Gastroesophageal sphincter (tissue), 4 donors: ENCODE data around the gene NIF3L1. TPM values are rescaled to one million over a fixed set of nuclear protein-coding genes. Genes with fewer than 3 reads are reported as not detected.

Source experiments
- ATAC-seq: fragments of 150-250 bp; one replicate; pipeline ENCODE4 v1.9.1; 2016; ENCODE audit warnings: mild to moderate bottlenecking, moderate library complexity
- H3K27ac ChIP-seq, 4 donors: fragments of 200-600 bp; sonication (generic) in 3 of 4; 1 replicate in 3 of 4; 2 replicates in 1 of 4; pipeline ENCODE4 v1.5.1; 2016 to 2019
- H3K27me3 ChIP-seq: fragments of 200-600 bp; sonication (generic); one replicate; pipeline ENCODE4 v1.5.1; 2019
- H3K36me3 ChIP-seq, 2 donors: fragments of 200-600 bp; sonication (generic); one replicate each; pipeline ENCODE4 v1.5.1; 2019; ENCODE audit warnings: control low read depth in 1 of 2
- H3K4me1 ChIP-seq, 3 donors: fragments of 200-600 bp; sonication (generic); 1 replicate in 2 of 3; 2 replicates in 1 of 3; pipeline ENCODE4 v1.5.1; 2016 to 2019; ENCODE audit warnings: control low read depth in 2 of 3
- H3K4me3 ChIP-seq, 2 donors: fragments of 200-600 bp; sonication (generic); one replicate each; pipeline ENCODE4 v1.5.1; 2019; ENCODE audit warnings: mild to moderate bottlenecking in 1 of 2, moderate library complexity in 1 of 2
- H3K9me3 ChIP-seq, 3 donors: fragments of 200-600 bp; sonication (generic); one replicate each; pipeline ENCODE4 v1.5.1; 2017 to 2019; ENCODE audit warnings: control low read depth in 2 of 3
- CTCF ChIP-seq, 4 experiments: fragments of 200-600 bp in 2 of 4; fragments of 450-650 bp in 2 of 4; sonication (generic) in 1 of 4; IDR thresholded peaks; one replicate each; pipeline ENCODE4 v1.5.1; 2017 to 2019; ENCODE audit warnings: antibody characterized with exemption in 4 of 4, mild to moderate bottlenecking in 2 of 4, moderate library complexity in 2 of 4
- EP300 ChIP-seq: sonication (generic); formaldehyde crosslinking; IDR thresholded peaks from one replicate; pipeline ENCODE4 v1.6.1; 2017; ENCODE audit warnings: antibody characterized with exemption, mild to moderate bottlenecking
- POLR2A ChIP-seq, 2 donors: fragments of 450-650 bp; IDR thresholded peaks; one replicate each; pipeline ENCODE4 v1.6.1; 2017; ENCODE audit warnings: antibody characterized with exemption in 2 of 2, mild to moderate bottlenecking in 2 of 2, moderate library complexity in 1 of 2
- POLR2AphosphoS5 ChIP-seq: sonication (generic); formaldehyde crosslinking; IDR thresholded peaks from one replicate; pipeline ENCODE4 v1.6.1; 2017; ENCODE audit warnings: antibody characterized with exemption
- WGBS, 2 donors: methylation state at CpG; one replicate each; pipeline ENCODE4 v1.1.5; 2018; ENCODE audit warnings: low coverage in 1 of 2; 5-methylcytosine and 5-hydroxymethylcytosine counted together
- total RNA-seq, 4 donors: library from RNA; depleted of rRNA; stranded (reverse); fragments of >200 nt; gene quantifications; one replicate each; pipeline ENCODE4 v1.1.0, GENCODE V29; 2016

NIF3L1 gene
- total RNA-seq, 4 donors from 2014 or later, result 13.9 to 21.3 (median 15.0) TPM

- no peak for TF ChIP-seq CTCF (IDR thresholded peaks at IDR 0.05)
- no peak for TF ChIP-seq POLR2A (IDR thresholded peaks at IDR 0.05)
- no peak for TF ChIP-seq POLR2AphosphoS5
- TF ChIP-seq EP300, result no peak
- peak overlapping the region; percentile 60 to 94 for H3K4me3 ChIP-seq
- 0 to 4% methylated on average over 4 of the region's 4 CpGs for WGBS, 2 donors
- no peaks in the 10 kb centered on the region for H3K9me3 ChIP-seq
- ATAC-seq, result no peak
- H3K27ac ChIP-seq, result peak overlapping the region; percentile 95 to 100 (median 100)
- H3K36me3 ChIP-seq, result peaks cover 16 to 37% of the 10 kb centered on the region in 2 donors
- no peaks in the 10 kb centered on the region for H3K27me3 ChIP-seq
- peaks cover 14 to 63% (median 20%) of the 10 kb centered on the region in 3 donors for H3K4me1 ChIP-seq
Observed at GRCh38 chr2:200861617-200862155, 27.5 kb upstream of the NIF3L1 start.

- WGBS, 2 donors, result 0% methylated on average over 12 to 13 of the region's 13 CpGs
- H3K27me3 ChIP-seq, result no peaks in the 10 kb centered on the region
- H3K4me3 ChIP-seq, result peak overlapping the region; percentile 60 to 94
- ATAC-seq, result no peak
- H3K9me3 ChIP-seq, result no peaks in the 10 kb centered on the region
- TF ChIP-seq POLR2A (IDR thresholded peaks at IDR 0.05) (peak in 1 of 2 donors; percentile 29), POLR2AphosphoS5 (peak; percentile 71), CTCF (IDR thresholded peaks at IDR 0.05) (no peak), EP300 (no peak)
- H3K4me1 ChIP-seq, result peaks cover 14 to 63% (median 16%) of the 10 kb centered on the region in 3 donors
- H3K36me3 ChIP-seq, result peaks cover 10 to 28% of the 10 kb centered on the region in 2 donors
- peak overlapping the region; percentile 95 to 100 (median 100) for H3K27ac ChIP-seq
Observed at GRCh38 chr2:200862532-200863000, 26.6 kb upstream of the NIF3L1 start.

- Histone ChIP-seq H3K27ac (peak overlapping the region; percentile 95 to 100 (median 100)), H3K4me3 (peak overlapping the region; percentile 60 to 94), H3K4me1 (peaks cover 7 to 53% (median 9%) of the 10 kb centered on the region in 3 donors), H3K9me3 (no peaks in the 10 kb centered on the region), H3K36me3 (peaks cover 0 to 16% of the 10 kb centered on the region in 2 donors), H3K27me3 (no peaks in the 10 kb centered on the region)
- WGBS, 2 donors, result 1% methylated on average over 18 to 19 of the region's 19 CpGs
- TF ChIP-seq POLR2AphosphoS5, result no peak
- TF ChIP-seq POLR2A (IDR thresholded peaks at IDR 0.05), result no peak
- TF ChIP-seq EP300, result no peak
- no peak for TF ChIP-seq CTCF (IDR thresholded peaks at IDR 0.05)
- no peak for ATAC-seq
Observed at GRCh38 chr2:200863782-200864175, 25.4 kb upstream of the NIF3L1 start.

- 0 to 1% methylated on average over 3 to 33 of the region's 89 CpGs for WGBS, 2 donors
Observed at GRCh38 chr2:200864176-200865034, 24.8 kb upstream of the NIF3L1 start, which contains the start of gene CLK1. CLK1 (minus strand) TSS chr2:200864658; CDS start chr2:200861862, 2,796 bp downstream.

More at GRCh38 chr2:200864176-200865034, 24.8 kb upstream of the NIF3L1 start, which contains the start of gene CLK1:
- peak; percentile 95 for ATAC-seq
- Histone ChIP-seq H3K4me1 (peaks cover 2 to 47% (median 3%) of the 10 kb centered on the region in 3 donors), H3K27ac (peak within 1 kb of the TSS; percentile 95 to 100 (median 100)), H3K9me3 (no peaks in the 10 kb centered on the region), H3K27me3 (no peaks in the 10 kb centered on the region), H3K4me3 (peak within 1 kb of the TSS; percentile 60 to 94), H3K36me3 (peaks cover 0 to 10% of the 10 kb centered on the region in 2 donors)
- TF ChIP-seq POLR2AphosphoS5 (peak; percentile 100), CTCF (IDR thresholded peaks at IDR 0.05) (no peak), POLR2A (IDR thresholded peaks at IDR 0.05) (peak; percentile 99), EP300 (no peak)
